Cortex of kidney (tissue), 1 donor: ENCODE measurements around the gene FHL1.
"Not testable (repeated sequence)": the region's sequence is repeated elsewhere in the genome, so short reads cannot be mapped to it uniquely, and the experiment has no call there.

ENCODE experiments used
- DNase-seq: peaks from one replicate; lab custom pipeline; 2025; lab: John Stamatoyannopoulos, UW

FHL1 gene

DNA sequence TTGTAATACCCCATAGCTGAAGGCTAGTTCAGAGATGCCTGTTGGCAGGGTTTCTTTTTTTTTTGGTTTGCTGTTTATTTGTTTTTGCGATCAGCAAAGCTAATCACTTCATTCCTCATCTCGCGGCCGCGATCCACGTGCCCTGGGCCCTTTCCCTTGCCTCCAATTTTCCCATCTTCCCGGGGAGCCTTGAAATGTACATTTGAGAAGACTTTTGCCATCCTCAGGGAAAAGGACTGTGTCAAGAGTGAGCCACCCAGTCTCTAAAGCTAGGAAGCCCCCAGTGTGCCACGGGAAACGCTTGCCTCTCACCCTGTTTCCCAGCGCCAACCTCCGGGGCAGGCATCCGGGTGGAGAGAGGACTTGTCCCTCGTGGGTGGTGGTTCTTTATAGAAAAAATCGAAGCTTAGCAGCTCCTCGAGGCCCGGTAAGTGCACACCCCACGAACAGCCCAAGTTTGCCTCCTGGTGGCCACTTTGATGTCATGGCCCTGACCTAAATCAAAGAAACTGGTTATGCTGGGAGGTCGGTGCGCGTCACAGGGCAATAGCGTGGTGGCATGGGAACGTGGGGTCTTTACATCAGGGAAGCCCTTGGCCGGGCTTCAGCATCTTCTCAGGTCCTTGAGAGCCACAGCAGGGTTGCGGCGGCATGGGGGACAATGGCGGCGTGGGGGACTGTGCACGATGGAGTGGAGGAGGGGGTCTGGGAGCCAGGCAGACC, 61.8 kb downstream of the FHL1 start:
- no peak for DNase-seq

DNA sequence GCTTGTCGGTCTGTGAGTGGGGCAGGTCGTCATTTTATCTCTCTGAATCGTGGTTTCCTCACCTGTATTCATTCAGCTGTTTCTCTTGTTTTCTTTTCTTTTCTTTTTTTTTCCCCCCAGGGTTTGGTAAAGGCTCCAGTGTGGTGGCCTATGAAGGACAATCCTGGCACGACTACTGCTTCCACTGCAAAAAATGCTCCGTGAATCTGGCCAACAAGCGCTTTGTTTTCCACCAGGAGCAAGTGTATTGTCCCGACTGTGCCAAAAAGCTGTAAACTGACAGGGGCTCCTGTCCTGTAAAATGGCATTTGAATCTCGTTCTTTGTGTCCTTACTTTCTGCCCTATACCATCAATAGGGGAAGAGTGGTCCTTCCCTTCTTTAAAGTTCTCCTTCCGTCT, 62.4 kb downstream of the FHL1 start:
- DNase-seq: no peak

DNA sequence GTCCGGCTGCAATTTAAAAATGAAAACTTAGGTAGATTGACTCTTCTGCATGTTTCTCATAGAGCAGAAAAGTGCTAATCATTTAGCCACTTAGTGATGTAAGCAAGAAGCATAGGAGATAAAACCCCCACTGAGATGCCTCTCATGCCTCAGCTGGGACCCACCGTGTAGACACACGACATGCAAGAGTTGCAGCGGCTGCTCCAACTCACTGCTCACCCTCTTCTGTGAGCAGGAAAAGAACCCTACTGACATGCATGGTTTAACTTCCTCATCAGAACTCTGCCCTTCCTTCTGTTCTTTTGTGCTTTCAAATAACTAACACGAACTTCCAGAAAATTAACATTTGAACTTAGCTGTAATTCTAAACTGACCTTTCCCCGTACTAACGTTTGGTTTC, 62.9 kb downstream of the FHL1 start:
- DNase-seq: no peak

DNA sequence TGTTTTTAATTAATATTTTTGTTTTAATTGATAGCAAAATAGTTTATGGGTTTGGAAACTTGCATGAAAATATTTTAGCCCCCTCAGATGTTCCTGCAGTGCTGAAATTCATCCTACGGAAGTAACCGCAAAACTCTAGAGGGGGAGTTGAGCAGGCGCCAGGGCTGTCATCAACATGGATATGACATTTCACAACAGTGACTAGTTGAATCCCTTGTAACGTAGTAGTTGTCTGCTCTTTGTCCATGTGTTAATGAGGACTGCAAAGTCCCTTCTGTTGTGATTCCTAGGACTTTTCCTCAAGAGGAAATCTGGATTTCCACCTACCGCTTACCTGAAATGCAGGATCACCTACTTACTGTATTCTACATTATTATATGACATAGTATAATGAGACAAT, 63.5 kb downstream of the FHL1 start:
- no peak for DNase-seq

DNA sequence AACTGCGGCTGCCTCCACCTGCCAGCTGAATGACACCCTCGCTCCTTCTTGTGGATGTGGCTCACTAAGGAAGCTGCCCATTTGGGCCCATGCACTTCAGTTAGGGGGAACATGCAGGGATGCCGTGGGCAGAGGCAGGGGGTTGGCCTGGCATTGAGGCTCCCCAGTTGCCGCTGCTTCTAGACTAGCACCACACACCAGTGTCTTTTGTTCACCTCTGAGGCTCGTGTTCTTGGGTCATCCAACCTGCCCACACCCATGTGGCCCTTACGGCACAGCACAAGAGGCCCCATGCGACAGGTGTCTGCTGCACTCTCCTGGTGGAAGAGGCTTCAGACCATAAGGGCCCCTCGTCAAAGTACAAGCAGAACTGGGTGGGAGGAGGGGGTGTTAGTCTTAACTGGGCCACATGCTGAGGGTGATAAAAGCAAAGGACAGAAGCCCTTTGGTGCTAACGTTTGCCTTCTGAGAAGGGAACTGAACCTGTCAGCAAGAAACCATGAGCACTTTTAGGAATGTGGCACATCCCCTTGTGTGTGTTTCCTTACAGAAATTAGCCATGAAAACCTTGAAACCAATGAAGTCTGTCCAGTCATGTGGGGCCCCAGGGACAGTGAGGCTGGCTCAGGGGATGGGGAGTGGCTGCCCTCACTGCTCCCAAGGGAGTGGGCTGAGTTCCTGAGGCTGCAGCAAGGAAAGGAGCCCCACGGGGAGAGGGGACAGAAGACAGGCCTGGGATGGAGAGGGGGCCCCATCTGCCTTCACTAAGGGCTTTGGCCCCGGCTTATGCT, 64.6 kb downstream of the FHL1 start:
- no peak for DNase-seq

DNA sequence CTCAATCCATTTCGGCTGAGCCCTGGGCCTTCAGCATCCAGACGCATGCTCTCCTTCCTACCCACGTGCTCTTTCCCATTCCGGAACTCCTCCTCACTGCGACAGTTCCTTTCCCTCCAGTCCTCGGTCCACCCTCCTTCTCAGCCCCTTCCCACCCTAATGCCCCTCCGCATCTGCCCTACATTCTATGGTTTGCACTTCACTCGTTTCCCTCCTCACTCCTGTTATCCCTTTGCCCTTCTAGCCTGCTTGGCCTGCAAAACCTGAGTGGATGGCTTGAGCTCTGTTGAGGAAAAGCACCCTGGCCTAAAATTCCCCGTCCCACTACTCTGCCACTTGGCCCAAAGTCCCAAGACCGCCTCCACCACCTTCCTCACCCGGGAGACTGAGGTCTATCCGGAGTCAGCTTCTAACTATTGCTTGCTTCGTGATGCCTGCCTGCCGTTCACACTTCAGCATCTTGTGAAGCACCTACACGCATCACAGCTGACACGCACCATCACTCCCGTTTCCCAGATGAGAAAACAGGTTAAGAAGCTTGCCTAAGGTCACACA, 65.3 kb downstream of the FHL1 start:
- no peak for DNase-seq

DNA sequence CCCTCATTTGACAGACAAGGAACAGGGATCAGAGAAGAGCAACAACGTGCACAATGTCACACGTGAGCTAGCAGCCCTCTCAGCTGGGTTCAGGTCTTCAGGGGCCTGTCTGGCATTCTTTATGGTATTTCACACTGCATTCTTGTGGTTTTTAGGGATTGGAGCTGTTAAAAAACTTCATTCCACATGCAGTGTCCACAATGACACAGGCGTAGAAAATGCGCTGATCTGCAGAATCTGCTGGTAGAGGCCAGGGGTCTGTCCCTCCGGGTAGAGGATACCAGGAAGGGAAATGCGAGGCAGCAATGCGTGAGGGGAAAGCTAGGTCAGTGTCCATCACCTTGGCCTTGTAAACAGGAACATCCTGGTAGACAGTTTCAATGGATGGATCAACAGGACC, 67.2 kb downstream of the FHL1 start:
- DNase-seq: no peak

DNA sequence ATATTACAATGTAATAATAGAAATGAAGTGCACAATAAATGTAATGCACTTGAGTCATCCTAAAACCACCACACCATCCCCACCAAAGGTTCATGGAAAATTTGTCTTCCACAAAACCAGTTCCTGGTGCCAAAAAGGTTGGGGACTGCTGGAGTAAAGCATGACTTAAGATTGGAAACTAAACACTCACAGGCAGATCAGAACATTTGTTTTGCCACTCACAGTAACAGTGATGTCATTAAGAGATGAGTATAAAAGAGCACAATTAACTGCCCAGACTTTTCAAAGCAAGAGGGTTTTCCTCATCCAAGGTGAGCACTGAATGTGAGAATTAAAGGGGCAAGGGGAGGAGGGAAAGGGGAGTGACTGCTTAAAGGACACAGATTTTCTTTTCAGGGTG, 68.2 kb downstream of the FHL1 start:
- DNase-seq: no peak

DNA sequence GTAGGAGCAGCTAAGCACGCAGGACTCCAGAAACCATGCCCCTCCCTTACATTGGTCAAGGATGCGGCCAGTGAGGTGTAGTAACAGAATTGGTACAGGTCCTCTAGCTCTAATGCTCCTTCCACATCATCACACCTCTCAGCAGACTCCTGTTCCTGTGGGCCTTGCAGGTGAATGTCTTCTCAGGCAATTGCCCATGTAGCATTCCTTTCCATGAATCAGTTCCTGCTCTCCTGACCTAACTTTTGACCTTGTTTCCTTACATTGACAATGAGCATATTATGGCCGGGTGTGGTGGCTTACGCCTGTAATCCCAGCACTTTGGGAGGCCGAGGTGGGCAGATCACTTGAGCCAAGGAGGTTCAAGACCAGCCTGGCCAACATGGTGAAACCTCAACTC, 72.6 kb downstream of the FHL1 start:
- no peak for DNase-seq

DNA sequence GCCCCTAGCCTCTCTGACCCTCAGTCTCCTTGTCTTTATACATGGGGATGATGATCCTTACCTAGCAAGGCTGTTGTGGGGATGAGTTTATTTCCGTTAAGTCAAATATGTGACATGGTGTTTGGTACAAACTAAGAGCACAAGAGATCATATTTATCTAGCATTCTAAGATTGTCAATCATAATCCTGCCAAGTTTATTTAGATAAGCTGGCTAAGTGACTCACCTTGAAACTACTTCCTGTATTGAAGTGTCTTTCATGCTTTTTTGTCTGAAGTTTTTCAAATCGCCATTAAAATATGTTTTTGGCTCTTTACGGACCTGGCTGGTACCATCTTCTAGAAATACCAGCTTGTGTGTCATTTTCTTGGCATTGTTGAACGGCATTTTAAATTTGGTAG, 73.2 kb downstream of the FHL1 start:
- no peak for DNase-seq

DNA sequence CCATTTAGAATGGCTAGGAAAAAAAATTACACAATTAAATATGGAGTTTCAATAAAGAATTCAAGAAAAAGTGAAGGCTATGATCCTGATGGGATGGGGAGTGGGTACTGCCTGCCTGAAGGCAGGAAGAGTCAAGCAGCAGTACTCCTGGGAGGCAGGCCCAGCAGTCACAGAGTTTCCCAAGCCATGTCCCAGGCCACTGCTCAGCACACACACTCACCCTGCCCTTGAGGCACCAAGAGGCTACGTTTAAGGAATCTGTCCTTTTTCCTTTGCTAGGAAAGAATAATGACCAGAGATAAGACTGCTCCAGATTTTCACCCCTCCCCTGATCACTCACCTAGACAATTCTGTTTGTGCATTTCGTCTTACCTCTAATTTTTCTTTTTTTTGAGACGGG, 73.6 kb downstream of the FHL1 start:
- no peak for DNase-seq

DNA sequence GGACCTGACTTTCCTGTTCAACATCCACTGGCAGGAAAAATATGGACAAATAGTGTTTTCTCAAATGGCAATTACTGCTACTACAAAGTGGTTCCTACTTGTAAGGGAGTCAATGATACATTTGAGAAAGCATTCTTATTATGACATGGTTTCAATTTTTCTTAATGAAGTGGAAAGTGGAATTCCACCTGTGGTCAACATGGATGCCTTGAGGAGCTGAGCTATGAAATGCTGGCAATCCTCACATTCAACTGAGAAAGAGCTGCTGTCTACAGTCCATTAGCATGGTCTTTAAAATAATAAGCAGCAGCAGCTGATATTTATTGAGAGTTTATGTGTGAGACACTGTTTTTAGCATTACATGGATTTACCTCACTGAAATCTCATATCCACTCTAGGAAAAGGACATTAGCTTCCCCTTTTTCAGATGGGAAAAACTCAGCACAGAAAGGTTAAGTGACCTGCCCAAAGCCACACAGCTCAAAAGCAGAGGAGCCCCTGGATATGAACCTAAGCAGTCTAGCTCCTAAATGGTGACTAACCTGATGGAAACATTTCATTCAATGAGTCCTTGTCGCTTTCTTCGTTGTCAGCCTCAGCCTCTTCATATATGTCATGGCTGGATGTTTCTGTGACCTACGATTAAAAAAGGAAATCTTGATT, 74.6 kb downstream of the FHL1 start:
- no peak for DNase-seq

DNA sequence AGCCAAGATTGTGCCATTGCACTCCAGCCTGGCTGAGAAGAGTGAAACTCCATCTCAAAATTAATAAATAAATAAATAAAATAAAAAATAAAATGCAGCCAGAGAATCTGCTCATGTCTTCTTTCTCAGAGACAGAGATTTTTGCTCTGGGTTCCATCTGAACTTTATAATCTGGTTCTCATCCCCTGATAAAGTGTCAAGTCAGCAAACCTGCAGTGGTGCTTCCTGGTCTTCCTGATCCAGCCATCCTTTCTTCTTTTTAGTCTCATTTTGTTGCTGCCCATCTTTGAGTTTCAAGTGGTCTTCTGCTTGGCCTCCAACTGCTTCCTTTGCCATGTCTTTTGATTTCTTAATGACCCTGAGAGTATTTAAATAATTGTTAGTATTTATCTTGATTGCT, 79.7 kb downstream of the FHL1 start:
- DNase-seq: no peak

DNA sequence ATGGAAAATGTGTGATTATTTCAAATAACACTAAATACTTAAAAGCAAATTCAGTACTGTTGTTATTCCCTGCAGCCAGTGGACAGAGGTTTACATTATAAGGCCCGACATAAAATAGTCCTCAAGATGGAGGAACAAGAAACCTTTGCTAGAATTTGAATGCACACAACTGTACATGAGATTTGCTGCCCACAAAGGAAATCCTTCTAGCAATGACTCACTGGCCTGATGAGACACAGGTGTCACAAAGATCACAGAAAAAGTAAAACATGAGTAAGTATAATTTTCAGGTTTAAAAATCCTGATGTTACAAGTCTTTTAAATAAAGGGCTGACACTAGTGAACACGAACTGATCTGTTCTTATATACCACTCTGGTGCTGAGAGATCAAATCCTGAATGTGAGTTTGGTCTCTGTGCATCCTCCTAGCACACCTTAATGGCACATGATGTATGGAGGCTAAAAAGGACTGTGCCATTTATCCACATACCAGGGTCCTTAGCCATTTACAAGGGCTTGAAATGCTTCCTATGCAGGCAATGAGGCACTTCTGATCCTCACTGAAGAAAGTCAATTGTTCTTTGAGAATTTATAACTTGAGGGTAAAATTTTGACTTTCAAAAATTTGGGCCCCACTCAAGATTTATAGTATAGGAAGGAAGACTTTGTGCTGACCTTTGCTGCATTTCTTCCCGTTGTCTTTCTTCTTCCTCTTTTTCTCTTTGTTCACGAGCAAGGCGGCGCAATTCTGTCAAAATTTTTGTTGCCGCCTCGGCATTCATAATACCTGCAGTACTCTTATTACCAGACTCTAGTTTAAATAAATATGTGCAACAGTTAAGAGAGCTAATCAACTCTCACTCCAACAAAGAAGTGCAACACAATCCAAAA, 80.9 kb downstream of the FHL1 start:
- no peak for DNase-seq

DNA sequence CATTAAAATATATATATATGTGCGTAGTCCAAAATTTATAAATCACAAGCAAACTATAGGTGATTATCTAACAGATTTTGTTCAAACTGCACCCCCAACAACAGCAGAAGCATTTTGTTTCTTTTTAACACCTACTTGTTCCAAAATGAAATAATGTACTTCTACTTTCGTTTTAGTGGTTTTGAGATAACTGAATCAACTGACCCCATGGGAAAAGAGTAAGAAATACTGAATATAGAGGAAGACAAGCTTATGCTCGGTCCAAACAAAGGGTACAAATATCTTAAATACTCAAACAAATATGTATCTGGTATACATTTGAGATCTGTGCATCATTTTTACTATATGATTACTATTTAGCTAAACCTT, 81.5 kb downstream of the FHL1 start:
- DNase-seq: no peak

DNA sequence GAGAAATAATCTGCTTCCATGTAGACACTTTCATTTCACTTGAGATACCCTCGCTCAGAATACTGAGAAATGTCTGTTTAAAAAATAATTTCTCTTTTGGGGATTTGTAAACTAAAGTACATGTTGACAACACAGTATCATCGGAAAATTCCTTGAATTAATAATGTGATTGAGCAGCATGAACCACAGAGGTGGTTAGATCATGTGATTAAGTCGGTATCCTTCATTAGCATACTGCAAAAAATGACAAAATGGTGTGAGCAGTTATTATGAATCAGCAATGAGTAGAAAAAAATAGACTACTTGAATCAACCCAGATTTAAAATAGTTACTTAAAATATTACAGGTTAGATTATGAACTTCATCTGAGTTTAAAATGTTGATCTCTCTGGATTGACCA, 89.7 kb downstream of the FHL1 start:
- no peak for DNase-seq

DNA sequence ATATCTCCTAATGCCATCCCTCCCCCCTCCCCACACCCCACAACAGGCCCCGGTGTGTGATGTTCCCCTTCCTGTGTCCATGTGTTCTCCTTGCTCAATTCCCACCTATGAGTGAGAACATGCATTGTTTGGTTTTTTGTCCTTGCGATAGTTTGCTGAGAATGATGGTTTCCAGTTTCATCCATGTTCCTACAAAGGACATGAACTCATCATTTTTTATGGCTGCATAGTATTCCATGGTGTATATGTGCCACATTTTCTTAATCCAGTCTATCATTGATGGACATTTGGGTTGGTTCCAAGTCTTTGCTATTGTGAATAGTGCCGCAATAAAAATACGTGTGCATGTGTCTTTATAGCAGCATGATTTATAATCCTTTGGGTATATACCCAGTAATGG, 90.5 kb downstream of the FHL1 start:
- not testable (repeated sequence) for DNase-seq

DNA sequence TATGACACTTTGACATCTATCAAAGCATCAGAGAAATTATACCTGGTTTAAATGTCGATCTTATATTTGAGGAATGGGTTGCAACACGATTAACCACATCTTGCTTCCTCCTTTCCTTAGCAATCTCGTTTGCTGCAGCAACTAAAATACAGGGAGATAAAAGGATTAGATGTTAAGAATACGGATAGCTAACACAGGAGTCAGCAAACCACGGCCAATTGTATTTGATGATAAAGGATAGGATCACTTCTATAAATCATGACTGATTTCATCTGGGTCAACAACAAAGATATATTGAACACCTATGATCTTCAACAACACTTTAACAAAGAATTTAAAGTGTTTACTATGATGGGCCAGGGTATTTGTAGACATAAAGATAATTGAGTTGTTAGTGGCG, 98.9 kb downstream of the FHL1 start:
- DNase-seq: no peak

DNA sequence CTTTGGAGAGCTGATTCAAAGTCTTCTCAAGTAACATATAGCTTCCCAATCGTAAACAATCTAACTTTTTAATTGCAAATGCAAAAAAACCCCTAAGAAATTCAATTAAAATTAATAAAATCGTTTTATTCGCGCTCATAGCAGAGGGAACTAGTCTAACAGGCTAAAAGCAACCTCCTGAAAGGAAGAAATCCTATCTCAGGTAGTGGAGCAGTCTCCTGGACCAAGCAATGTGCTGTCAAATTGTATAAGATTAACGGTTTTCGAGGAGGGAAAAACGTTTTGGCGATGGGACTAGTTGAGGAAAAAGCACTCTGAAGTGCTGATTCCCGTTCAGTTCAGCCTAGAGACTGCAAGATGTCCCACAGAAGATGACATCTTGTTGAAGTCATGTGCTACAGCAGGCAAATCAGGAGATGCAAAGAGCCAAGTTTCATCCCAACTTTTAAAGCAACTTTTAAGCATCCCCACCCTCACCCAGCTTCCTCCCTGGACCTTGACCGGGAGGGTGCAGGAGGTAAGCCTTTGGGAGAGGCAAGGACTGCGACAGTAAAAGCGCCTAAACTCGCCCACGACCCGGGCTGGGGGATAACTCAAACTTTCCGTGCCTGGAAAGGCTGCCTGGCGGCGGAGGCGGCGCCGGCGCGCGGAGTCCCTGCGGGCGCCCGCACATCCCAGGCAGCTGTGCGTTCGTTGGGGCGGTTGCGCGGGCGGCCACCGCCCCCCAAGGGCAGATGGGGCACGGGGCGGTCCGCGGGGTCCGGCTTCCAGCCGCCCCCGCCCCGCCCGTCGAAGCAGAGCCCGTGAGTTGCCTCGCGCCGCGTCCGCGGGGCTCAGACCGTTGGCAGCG, 103.1 kb downstream of the FHL1 start:
- DNase-seq: no peak

DNA sequence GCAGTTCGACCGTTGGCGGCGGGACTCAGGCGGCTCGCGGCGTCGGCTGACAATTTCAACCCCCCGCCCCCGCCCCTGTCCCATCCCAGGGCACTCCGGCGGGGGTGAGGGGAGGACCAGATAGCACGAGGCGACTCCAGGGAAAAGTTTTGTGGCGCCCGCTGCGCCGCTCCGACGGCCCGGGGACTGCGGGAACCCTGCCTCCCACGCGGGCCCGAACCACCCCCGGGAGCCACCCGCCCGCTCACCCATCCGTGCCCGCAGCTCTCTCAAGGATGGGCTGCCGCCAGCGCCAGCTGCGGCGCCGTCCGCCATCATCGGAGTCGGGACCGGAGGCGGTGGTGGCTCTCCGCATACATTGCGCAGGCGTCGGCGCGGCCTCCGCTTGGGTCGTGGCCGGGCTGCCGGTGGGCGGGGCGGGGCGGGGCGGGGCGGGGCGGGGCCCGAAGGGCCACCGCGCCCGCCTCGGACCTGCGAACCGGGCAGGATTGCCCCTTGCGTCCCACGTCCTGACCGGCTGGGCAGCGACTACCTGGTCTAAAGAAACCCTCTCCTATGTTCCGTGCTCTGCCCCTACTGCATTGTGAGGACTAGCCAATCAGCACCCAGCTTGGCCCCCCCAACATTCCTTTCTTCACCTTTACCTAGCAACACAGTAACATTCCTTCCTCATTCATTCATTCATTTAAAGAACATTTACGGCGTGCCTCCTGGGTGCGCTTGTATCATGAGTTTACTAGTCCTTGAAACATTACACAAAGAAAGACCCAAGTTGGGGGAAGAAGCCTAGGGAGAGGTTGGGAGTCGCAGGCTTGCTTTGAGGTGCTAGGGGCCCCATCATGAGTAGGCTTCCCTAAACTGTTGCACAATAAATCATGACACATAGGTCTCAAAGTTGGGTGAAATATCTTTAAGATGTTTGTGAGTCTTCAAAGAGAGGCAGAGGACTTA, 104.0 kb downstream of the FHL1 start, which contains the start of gene MAP7D3:
Gene MAP7D3 (minus strand): TSS at position 360 of the 951 bp plus-strand sequence. CDS start 42 bp downstream, at position 318.
- DNase-seq: no peak
